Measurements from ENCODE around the gene DGKB.

DNA sequence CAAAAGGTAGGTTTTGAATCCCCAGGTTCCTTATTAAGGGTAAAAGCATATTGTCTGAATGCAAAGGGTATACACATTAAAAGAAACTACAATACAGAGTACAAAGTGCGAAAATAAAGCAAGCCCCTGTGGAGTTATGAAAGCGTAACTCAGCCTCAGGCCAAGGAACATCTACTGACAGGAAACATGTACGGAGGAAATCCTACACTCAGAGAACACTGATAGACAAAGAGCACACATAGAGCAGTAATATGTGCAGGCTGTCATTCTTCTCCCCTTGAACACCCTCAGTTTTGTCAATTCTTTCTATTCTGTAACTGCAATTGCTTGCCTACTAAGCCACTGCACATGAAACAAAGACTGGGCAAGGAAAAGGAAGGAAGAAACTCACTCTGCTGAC, 150.2 kb downstream of the DGKB start:
- TF ChIP-seq EZH2 (IDR thresholded peaks at IDR 0.05; ENCODE audit: borderline replicate concordance, low read depth, low read length, poor library complexity, severe bottlenecking) = no peak
- TF ChIP-seq, protein P1, sequence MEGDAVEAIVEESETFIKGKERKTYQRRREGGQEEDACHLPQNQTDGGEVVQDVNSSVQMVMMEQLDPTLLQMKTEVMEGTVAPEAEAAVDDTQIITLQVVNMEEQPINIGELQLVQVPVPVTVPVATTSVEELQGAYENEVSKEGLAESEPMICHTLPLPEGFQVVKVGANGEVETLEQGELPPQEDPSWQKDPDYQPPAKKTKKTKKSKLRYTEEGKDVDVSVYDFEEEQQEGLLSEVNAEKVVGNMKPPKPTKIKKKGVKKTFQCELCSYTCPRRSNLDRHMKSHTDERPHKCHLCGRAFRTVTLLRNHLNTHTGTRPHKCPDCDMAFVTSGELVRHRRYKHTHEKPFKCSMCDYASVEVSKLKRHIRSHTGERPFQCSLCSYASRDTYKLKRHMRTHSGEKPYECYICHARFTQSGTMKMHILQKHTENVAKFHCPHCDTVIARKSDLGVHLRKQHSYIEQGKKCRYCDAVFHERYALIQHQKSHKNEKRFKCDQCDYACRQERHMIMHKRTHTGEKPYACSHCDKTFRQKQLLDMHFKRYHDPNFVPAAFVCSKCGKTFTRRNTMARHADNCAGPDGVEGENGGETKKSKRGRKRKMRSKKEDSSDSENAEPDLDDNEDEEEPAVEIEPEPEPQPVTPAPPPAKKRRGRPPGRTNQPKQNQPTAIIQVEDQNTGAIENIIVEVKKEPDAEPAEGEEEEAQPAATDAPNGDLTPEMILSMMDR (conservative IDR thresholded peaks at IDR 0.05; ENCODE audit: low read depth, low read length) = no peak
